SK-N-MC (cell line): ENCODE data around the gene ANP32A.

Experiments used
- DNase-seq: peaks from one replicate; pipeline ENCODE4 v3.0.0-alpha.2; 2011; ENCODE audit warnings: low read depth, low spot score
- H3K27ac ChIP-seq: fragments of 200-600 bp; sonication (generic); 2 replicates; pipeline ENCODE4 v1.5.1; 2016; ENCODE audit warnings: mixed run types
- H3K36me3 ChIP-seq: fragments of 200-600 bp; sonication (generic); 2 replicates; pipeline ENCODE4 v1.6.1; 2017; ENCODE audit warnings: antibody characterized with exemption, low read length, mixed read lengths; ENCODE audit not compliant: insufficient read depth
- H3K4me3 ChIP-seq: fragments of 200-600 bp; sonication (generic); 2 replicates; pipeline ENCODE4 v1.5.1; 2016
- H3K9ac ChIP-seq: fragments of 200-600 bp; sonication (generic); 2 replicates; pipeline ENCODE4 v1.8.0; 2017; ENCODE audit warnings: mixed run types, mixed read lengths; ENCODE audit not compliant: insufficient read length
- H3K9me3 ChIP-seq: fragments of 200-600 bp; sonication (generic); 2 replicates; pipeline ENCODE4 v1.6.1; 2017; ENCODE audit warnings: low read depth, mild to moderate bottlenecking, antibody characterized with exemption, low read length, moderate library complexity, mixed read lengths
- EZH2 ChIP-seq: fragments of 200-600 bp; sonication (generic); IDR thresholded peaks from one replicate; pipeline ENCODE4 v1.6.1; 2017; ENCODE audit warnings: antibody characterized with exemption
- FOXP2 ChIP-seq: optimal IDR thresholded peaks from 2 replicates; pipeline ENCODE3; 2011; ENCODE audit warnings: mild to moderate bottlenecking, moderate library complexity; ENCODE audit not compliant: insufficient read depth; ENCODE audit errors: extremely low read length, control extremely low read depth
- POLR2AphosphoS5 ChIP-seq: IDR thresholded peaks from 2 replicates; pipeline ENCODE4 v1.6.1; 2012; ENCODE audit warnings: mild to moderate bottlenecking, low read depth, low read length, borderline replicate concordance

The ANP32A gene

DNA sequence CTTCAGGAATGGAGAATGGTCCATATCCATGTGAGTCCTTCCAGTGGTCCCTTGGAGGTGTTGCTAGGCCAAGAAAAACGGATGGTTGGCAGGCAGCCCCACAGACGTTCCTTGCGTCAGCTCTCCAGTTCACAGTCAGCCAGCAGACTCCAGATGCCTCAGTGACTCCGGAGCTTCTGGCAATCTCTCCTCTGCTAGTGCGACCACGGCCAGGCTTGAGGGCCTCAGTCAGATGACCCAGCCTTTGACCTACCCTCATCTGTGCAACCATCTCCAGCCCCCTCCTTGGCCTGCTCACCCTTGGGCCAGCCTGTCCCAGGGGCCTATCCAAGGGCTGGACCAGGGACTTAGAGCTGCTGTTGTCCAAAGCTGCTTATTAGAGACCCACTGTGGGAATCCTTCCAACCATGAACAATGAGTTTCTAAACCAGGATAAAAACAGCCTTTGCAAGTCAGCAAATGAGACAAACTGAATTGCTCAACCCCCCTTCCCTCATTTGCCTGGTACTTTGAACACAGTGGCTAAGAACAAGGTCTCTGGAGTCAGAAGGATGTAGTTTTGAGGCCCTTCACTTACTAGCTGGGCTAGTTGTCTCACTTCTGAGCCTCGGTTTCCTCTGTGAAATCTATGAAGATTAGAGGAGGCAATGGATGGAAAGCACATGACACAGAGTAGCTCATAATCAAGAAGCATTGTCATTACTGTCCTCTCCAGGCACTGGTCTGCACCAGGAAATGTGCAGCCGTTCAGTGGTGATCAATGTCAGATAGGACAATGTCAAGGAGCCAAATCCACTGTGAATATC is 44.8 kb downstream of the ANP32A start:
- H3K27ac ChIP-seq: no peak overlapping the region
- no peak for DNase-seq
- no peak overlapping the region for H3K4me3 ChIP-seq
- no peak overlapping the region for H3K9ac ChIP-seq
- H3K36me3 ChIP-seq: peaks cover 36% of the 10 kb centered on the region
- H3K9me3 ChIP-seq: no peaks in the 10 kb centered on the region
- TF ChIP-seq EZH2 (no peak), POLR2AphosphoS5 (no peak), FOXP2 (no peak)

- Histone ChIP-seq H3K9ac (no peak overlapping the region), H3K9me3 (no peaks in the 10 kb centered on the region), H3K27ac (no peak overlapping the region), H3K4me3 (no peak overlapping the region), H3K36me3 (peaks cover 29% of the 10 kb centered on the region)
- no peak for DNase-seq
- TF ChIP-seq FOXP2 (no peak), EZH2 (no peak), POLR2AphosphoS5 (no peak)
These were observed 45.5 kb downstream of the ANP32A start for GRCh38 chr15:68775236-68775577.

GRCh38 chr15:68774521-68775235 is 46.0 kb downstream of the ANP32A start:
- DNase-seq: no peak
- no peak overlapping the region for H3K4me3 ChIP-seq

GRCh38 chr15:68774120-68774519 is 46.6 kb downstream of the ANP32A start:
- Histone ChIP-seq H3K27ac (no peak overlapping the region), H3K9me3 (no peaks in the 10 kb centered on the region), H3K4me3 (no peak overlapping the region), H3K9ac (no peak overlapping the region), H3K36me3 (peaks cover 20% of the 10 kb centered on the region)
- TF ChIP-seq FOXP2 (no peak), EZH2 (no peak), POLR2AphosphoS5 (no peak)
- no peak for DNase-seq

More at GRCh38 chr15:68774521-68775235, 46.0 kb downstream of the ANP32A start:
- no peak overlapping the region for H3K27ac ChIP-seq
- H3K9me3 ChIP-seq: no peaks in the 10 kb centered on the region
- TF ChIP-seq EZH2: no peak
- no peak for TF ChIP-seq POLR2AphosphoS5
- TF ChIP-seq FOXP2: no peak
- H3K9ac ChIP-seq: no peak overlapping the region
- H3K36me3 ChIP-seq: peaks cover 25% of the 10 kb centered on the region

DNA sequence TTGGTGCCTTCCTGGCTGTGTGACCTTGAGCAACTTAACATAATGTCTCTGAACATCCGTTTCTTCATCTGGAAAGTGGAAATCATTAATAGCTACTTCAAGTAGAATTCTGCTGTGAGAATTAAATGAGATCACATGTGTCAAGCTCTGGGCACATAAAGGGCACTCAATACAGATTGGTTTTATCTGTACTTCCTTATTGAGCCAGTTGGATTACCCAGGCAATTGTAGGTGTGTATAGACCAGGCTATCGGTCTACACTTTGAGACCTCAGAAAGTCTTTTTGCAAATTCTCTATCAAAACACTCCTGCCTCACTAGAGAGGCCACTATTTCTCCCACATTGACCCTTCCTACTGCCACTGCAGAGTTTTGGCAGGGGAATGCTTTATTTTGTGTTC is 47.7 kb downstream of the ANP32A start:
- Histone ChIP-seq H3K9me3 (no peaks in the 10 kb centered on the region), H3K4me3 (no peak overlapping the region), H3K27ac (no peak overlapping the region), H3K36me3 (peaks cover 11% of the 10 kb centered on the region; the same call in 1 of the 2 replicates), H3K9ac (no peak overlapping the region)
- no peak for TF ChIP-seq EZH2
- DNase-seq: no peak

DNA sequence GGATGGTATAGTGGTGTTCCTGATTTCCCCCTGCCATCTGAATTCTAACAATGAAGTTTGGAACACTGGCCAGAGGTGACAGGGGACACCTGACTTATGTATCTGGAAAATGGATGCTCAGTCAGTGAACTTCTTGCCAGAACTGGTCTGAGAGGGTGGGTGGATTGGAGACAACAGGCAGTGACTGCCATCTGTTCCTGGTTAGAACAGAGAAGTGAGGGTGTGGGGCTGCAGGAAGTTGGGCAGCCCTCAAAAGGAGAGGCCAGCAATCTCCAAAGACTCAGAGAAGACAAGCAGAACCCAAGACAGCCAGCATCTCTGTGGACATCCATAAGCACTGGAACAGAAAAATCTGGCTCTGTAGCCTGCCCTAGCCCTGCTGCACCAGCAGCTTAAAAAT is 50.5 kb downstream of the ANP32A start:
- Histone ChIP-seq H3K27ac (no peak overlapping the region), H3K36me3 (no peaks in the 10 kb centered on the region), H3K4me3 (no peak overlapping the region), H3K9ac (no peak overlapping the region), H3K9me3 (no peaks in the 10 kb centered on the region)
- TF ChIP-seq POLR2AphosphoS5 (no peak), FOXP2 (no peak)
- no peak for DNase-seq

DNA sequence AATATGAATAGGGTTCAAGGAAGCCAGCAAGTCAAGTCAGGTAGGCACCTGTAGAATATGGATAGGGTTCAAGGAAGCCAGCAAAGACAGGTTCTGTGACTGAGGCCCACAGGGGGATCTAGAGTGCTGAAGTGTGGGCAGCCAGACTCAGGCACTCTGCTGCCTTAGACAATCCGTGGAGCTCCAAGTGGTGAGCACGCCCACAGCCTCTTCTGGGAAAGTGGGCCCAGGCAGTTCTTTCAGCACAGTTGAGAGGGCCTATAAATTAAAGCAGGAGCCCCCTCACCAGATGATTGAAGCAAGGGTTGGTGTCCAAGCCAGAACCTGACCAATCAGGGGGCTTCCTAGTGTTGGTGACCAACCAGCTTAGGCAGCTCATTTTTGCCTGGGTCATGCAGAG is 51.0 kb downstream of the ANP32A start:
- no peak for TF ChIP-seq FOXP2
- no peak for TF ChIP-seq POLR2AphosphoS5
- TF ChIP-seq EZH2: no peak
- H3K27ac ChIP-seq: no peak overlapping the region
- H3K4me3 ChIP-seq: no peak overlapping the region
- no peak for DNase-seq
- H3K9me3 ChIP-seq: no peaks in the 10 kb centered on the region
- H3K36me3 ChIP-seq: no peaks in the 10 kb centered on the region
- no peak overlapping the region for H3K9ac ChIP-seq

- Histone ChIP-seq H3K36me3 (no peaks in the 10 kb centered on the region), H3K9ac (no peak overlapping the region), H3K4me3 (no peak overlapping the region), H3K27ac (no peak overlapping the region), H3K9me3 (no peaks in the 10 kb centered on the region)
- TF ChIP-seq EZH2 (no peak), POLR2AphosphoS5 (no peak), FOXP2 (no peak)
- no peak for DNase-seq
These were observed 52.4 kb downstream of the ANP32A start for GRCh38 chr15:68768321-68768720.

DNA sequence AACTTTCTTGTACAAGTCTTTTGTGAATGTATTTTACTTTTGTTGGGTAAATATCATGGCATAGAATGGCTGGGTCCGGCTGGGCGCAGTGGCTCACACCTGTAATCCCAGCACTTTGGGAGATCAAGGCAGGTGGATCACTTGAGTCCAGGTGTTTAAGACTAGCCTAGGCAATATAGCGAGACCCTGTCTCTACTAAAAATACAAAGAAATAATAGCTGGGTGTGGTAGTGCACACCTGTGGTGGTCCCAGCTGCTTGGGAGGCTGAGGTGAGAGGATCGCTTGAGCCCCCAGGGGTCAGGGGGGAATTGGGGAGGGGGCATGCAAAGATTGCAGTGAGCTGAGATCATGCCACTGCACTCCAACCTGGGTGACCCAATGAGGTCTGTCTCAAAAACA is 52.9 kb downstream of the ANP32A start:
- Histone ChIP-seq H3K9me3 (no peaks in the 10 kb centered on the region), H3K4me3 (no peak overlapping the region), H3K36me3 (no peaks in the 10 kb centered on the region), H3K9ac (no peak overlapping the region), H3K27ac (no peak overlapping the region)
- TF ChIP-seq POLR2AphosphoS5 (no peak), EZH2 (no peak), FOXP2 (no peak)
- no peak for DNase-seq
